Fibroblast of lung (primary cell): ENCODE results near the gene DOCK8. TPM values are rescaled to one million over a fixed set of nuclear protein-coding genes. Genes with fewer than 3 reads are reported as not detected.

Experiments
- DNase-seq, 2 donors: peaks; one replicate each; pipeline versions ENCODE4 v3.0.0 to v3.0.0-alpha.2; 2010; ENCODE audit warnings: low read depth in 2 of 2
- H2AFZ ChIP-seq: 2 replicates; pipeline ENCODE4 v1.5.1; 2012; ENCODE audit warnings: low read length, control low read depth, inconsistent platforms
- H3K27ac ChIP-seq: 2 replicates; pipeline ENCODE4 v1.5.1; 2011; ENCODE audit warnings: low read length, control low read depth; ENCODE audit not compliant: insufficient read depth
- H3K27me3 ChIP-seq: 2 replicates; pipeline ENCODE4 v1.5.1; 2011; ENCODE audit warnings: mild to moderate bottlenecking, low read length; ENCODE audit not compliant: control insufficient read depth, insufficient read depth
- H3K36me3 ChIP-seq: 2 replicates; pipeline ENCODE4 v1.5.1; 2011; ENCODE audit warnings: low read length; ENCODE audit not compliant: control insufficient read depth, insufficient read depth
- H3K4me1 ChIP-seq: 2 replicates; pipeline ENCODE4 v1.5.1; 2011; ENCODE audit warnings: low read length; ENCODE audit not compliant: control insufficient read depth, insufficient read depth; ENCODE audit errors: extremely low read depth
- H3K4me2 ChIP-seq: 2 replicates; pipeline ENCODE4 v1.5.1; 2011; ENCODE audit warnings: low read length, control low read depth; ENCODE audit not compliant: insufficient read depth; ENCODE audit errors: extremely low read depth
- H3K4me3 ChIP-seq, 4 experiments: fragments of 200-600 bp in 1 of 4; sonication (generic) in 1 of 4; replicated peaks in 1 of 4; 2 replicates each; pipeline ENCODE4 v1.5.1; 2011 to 2016; ENCODE audit warnings: low read length in 4 of 4, low read depth in 3 of 4, mild to moderate bottlenecking in 3 of 4, control low read depth in 2 of 4, inconsistent platforms in 1 of 4, mixed read lengths in 1 of 4; ENCODE audit not compliant: insufficient read depth in 1 of 4; ENCODE audit errors: control extremely low read depth in 1 of 4
- H3K79me2 ChIP-seq: 2 replicates; pipeline ENCODE4 v1.5.1; 2012; ENCODE audit warnings: mild to moderate bottlenecking, low read length, inconsistent platforms; ENCODE audit not compliant: control insufficient read depth, insufficient read depth
- H3K9ac ChIP-seq: 2 replicates; pipeline ENCODE4 v1.5.1; 2011; ENCODE audit warnings: mild to moderate bottlenecking, low read length, control low read depth; ENCODE audit not compliant: insufficient read depth
- H3K9me3 ChIP-seq: 2 replicates; pipeline ENCODE4 v1.5.1; 2012; ENCODE audit warnings: low read depth, low read length; ENCODE audit not compliant: control insufficient read depth, insufficient read depth
- H4K20me1 ChIP-seq: 2 replicates; pipeline ENCODE4 v1.5.1; 2011; ENCODE audit warnings: low read length; ENCODE audit not compliant: control insufficient read depth, insufficient read depth; ENCODE audit errors: extremely low read depth
- EZH2 ChIP-seq: IDR thresholded peaks from 2 replicates; pipeline ENCODE4 v1.5.1; 2012; ENCODE audit warnings: low read length, control low read depth, mild to moderate bottlenecking; ENCODE audit errors: missing control alignments
- polyA plus RNA-seq, 2 donors: library from polyadenylated mRNA; depleted of rRNA in 1 of 2; stranded (reverse) in 1 of 2; unstranded in 1 of 2; fragments of >200 nt; gene quantifications; 2 replicates each; pipeline ENCODE4 v1.2.1, GENCODE V29; 2011 to 2012; ENCODE audit warnings: missing spikeins in 1 of 2
- total RNA-seq: library from RNA; depleted of rRNA; stranded (reverse); fragments of >200 nt; gene quantifications from 2 replicates; pipeline ENCODE4 v1.2.1, GENCODE V29; 2014
- TF ChIP-seq, protein P1 (sequence below), 2 donors: IDR thresholded peaks in 1 of 2; conservative IDR thresholded peaks in 1 of 2; 1 replicate in 1 of 2; 2 replicates in 1 of 2; pipeline ENCODE4 v1.5.1; 2011 to 2012; ENCODE audit warnings: low read length in 2 of 2, control low read depth in 1 of 2, inconsistent platforms in 1 of 2, low read depth in 1 of 2, mild to moderate bottlenecking in 1 of 2

DOCK8 gene
- total and polyA plus RNA-seq, 2 donors (not counting 1 experiment from before 2014, with no cell fraction given) = under 0.01 TPM; not detected in 1

DNA sequence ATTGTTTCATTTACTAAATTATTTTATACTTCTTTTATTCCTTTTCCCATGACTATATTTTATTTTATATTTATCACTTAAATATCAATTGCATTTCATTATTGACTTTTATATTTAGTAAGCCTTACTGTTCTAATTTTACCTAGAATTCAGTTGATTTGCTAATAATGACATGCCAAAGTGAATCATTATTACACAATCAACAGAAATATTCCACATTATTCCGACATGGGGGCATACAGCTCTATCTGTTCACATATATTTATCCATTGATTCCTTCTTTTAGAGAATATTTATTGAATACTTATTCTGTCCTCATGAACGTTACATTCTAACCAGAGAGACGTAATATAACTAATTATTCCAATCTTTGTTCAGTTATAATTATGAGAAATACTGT lies 221.8 kb downstream of the DOCK8 start:
- no peak overlapping the region for H3K9ac ChIP-seq
- H3K9me3 ChIP-seq = no peaks in the 10 kb centered on the region
- no peaks in the 10 kb centered on the region for H3K4me1 ChIP-seq
- H3K27me3 ChIP-seq = peaks cover 2% of the 10 kb centered on the region
- no peak overlapping the region for H3K4me3 ChIP-seq
- H2AFZ ChIP-seq = no peak overlapping the region
- H3K79me2 ChIP-seq = no peaks in the 10 kb centered on the region
- H3K4me2 ChIP-seq = no peak overlapping the region
- TF ChIP-seq, protein P1, sequence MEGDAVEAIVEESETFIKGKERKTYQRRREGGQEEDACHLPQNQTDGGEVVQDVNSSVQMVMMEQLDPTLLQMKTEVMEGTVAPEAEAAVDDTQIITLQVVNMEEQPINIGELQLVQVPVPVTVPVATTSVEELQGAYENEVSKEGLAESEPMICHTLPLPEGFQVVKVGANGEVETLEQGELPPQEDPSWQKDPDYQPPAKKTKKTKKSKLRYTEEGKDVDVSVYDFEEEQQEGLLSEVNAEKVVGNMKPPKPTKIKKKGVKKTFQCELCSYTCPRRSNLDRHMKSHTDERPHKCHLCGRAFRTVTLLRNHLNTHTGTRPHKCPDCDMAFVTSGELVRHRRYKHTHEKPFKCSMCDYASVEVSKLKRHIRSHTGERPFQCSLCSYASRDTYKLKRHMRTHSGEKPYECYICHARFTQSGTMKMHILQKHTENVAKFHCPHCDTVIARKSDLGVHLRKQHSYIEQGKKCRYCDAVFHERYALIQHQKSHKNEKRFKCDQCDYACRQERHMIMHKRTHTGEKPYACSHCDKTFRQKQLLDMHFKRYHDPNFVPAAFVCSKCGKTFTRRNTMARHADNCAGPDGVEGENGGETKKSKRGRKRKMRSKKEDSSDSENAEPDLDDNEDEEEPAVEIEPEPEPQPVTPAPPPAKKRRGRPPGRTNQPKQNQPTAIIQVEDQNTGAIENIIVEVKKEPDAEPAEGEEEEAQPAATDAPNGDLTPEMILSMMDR (conservative IDR thresholded peaks at IDR 0.05 in 1 of 2, IDR thresholded peaks at IDR 0.05 in 1 of 2; ENCODE audit: low read depth in 1 of 2, low read length in 2 of 2) = no peak
- TF ChIP-seq EZH2 = no peak
- no peak overlapping the region for H3K27ac ChIP-seq
- DNase-seq = no peak
- no peaks in the 10 kb centered on the region for H3K36me3 ChIP-seq
- H4K20me1 ChIP-seq = no peaks in the 10 kb centered on the region

DNA sequence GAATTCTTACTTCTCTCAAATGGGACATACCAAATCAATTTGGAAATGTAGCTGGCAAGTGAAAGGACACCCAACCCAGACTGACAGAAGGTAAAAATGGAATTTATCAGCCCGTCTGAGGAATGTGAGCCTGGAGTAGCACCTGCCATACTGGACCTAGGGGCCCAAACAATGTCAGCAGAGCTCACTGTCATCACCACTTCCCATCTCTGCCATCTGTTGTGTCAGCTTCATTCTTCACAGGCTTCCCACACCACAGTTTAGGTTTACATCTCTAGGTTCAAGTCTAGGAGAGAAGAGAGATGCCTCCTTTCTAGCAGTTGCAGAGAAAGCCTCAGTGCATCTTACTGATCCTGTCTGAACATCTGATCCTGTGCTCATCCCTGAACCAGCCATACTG lies 222.4 kb downstream of the DOCK8 start:
- TF ChIP-seq EZH2 = no peak
- no peak overlapping the region for H3K4me3 ChIP-seq
- no peak for DNase-seq
- no peak overlapping the region for H3K4me2 ChIP-seq
- no peaks in the 10 kb centered on the region for H3K4me1 ChIP-seq
- no peak overlapping the region for H3K9ac ChIP-seq
- H3K36me3 ChIP-seq = no peaks in the 10 kb centered on the region
- H2AFZ ChIP-seq = no peak overlapping the region
- H3K27ac ChIP-seq = no peak overlapping the region
- no peaks in the 10 kb centered on the region for H4K20me1 ChIP-seq
- no peaks in the 10 kb centered on the region for H3K9me3 ChIP-seq
- no peaks in the 10 kb centered on the region for H3K79me2 ChIP-seq
- H3K27me3 ChIP-seq = peaks cover 2% of the 10 kb centered on the region

DNA sequence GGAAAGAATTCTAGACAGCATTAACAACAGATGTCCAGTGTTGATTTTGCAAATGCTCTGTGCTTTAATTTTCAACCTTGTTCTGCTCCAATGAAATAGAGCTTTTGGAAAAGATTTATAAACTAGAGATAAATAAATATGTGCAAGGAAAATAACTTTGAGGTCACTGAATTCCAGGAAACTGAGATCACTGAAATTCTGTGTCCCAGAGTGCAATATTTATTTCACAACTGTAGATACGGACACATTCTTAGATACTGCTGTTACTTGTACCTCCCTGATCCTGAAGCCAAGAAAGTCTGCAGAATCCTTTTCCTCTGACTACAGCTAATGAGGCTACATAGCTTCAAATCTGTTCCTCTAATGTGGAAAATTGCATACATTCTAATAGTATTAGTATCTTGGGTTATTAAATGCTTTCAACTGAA lies 222.9 kb downstream of the DOCK8 start:
- no peak overlapping the region for H3K9ac ChIP-seq
- no peaks in the 10 kb centered on the region for H3K4me1 ChIP-seq
- no peak overlapping the region for H3K27ac ChIP-seq
- no peak overlapping the region for H3K4me3 ChIP-seq
- H3K4me2 ChIP-seq = no peak overlapping the region
- H3K79me2 ChIP-seq = no peaks in the 10 kb centered on the region
- no peaks in the 10 kb centered on the region for H3K9me3 ChIP-seq
- DNase-seq = peak; percentile 59 to 93
- H3K36me3 ChIP-seq = no peaks in the 10 kb centered on the region
- H4K20me1 ChIP-seq = no peaks in the 10 kb centered on the region
- H3K27me3 ChIP-seq = peaks cover 2% of the 10 kb centered on the region
- TF ChIP-seq EZH2 = no peak
- TF ChIP-seq, protein P1 (conservative IDR thresholded peaks at IDR 0.05 in 1 of 2, IDR thresholded peaks at IDR 0.05 in 1 of 2; ENCODE audit: low read depth in 1 of 2, low read length in 2 of 2) = no peak
- H2AFZ ChIP-seq = no peak overlapping the region
